H1 (cell line): ENCODE results near the gene ELL. TPM values are rescaled to one million over a fixed set of nuclear protein-coding genes. Genes with fewer than 3 reads are reported as not detected.
"Not testable (repeated sequence)": the region's sequence is repeated elsewhere in the genome, so short reads cannot be mapped to it uniquely, and the experiment has no call there.

Experiments used
- CTCF ChIA-PET: fragments of 300-600 bp; sonication (Branson Sonifier 250); formaldehyde crosslinking; loops from one replicate; lab custom pipeline; 2021; ENCODE audit not compliant: partially characterized antibody; lab: Charles Lee
- POLR2A ChIA-PET: fragments of 300-600 bp; sonication (Branson Sonifier 250); formaldehyde crosslinking; loops from one replicate; lab custom pipeline; 2021; ENCODE audit warnings: inconsistent platforms; ENCODE audit not compliant: partially characterized antibody; lab: Charles Lee
- DNase-seq, 2 experiments: peaks; one replicate each; pipeline versions ENCODE4 v3.0.0 to v3.0.0-alpha.2; 2010 to 2022; ENCODE audit warnings: low spot score in 2 of 2, low read depth in 1 of 2, mixed read lengths in 1 of 2
- FAIRE-seq: peaks from 2 replicates; lab custom pipeline; 2011; peaks lifted over from hg19 to GRCh38; lab: Jason Lieb, UNC
- H2AFZ ChIP-seq: 2 replicates; pipeline ENCODE4 v1.8.1; 2012; ENCODE audit warnings: low read length, inconsistent platforms
- H2AK5ac ChIP-seq: 2 replicates; pipeline ENCODE4 v1.6.1; 2013; ENCODE audit warnings: low read depth, low read length
- H2BK120ac ChIP-seq: replicated peaks from 2 replicates; pipeline ENCODE3; 2013; ENCODE audit warnings: low read depth, low read length, inconsistent platforms
- H2BK12ac ChIP-seq: 2 replicates; pipeline ENCODE4 v1.6.1; 2013; ENCODE audit warnings: low read depth, low read length
- H2BK15ac ChIP-seq: 2 replicates; pipeline ENCODE4 v1.6.1; 2013; ENCODE audit warnings: low read length
- H2BK20ac ChIP-seq: 2 replicates; pipeline ENCODE4 v1.6.1; 2013; ENCODE audit warnings: low read length
- H2BK5ac ChIP-seq: 2 replicates; pipeline ENCODE4 v1.6.1; 2013; ENCODE audit warnings: low read depth, low read length
- H3K14ac ChIP-seq: 2 replicates; pipeline ENCODE4 v1.6.1; 2013; ENCODE audit warnings: inconsistent platforms; ENCODE audit not compliant: insufficient read length
- H3K18ac ChIP-seq: 2 replicates; pipeline ENCODE4 v1.6.1; 2013; ENCODE audit warnings: low read length; ENCODE audit errors: extremely low read depth
- H3K23ac ChIP-seq: 2 replicates; pipeline ENCODE4 v1.6.1; 2013; ENCODE audit warnings: inconsistent platforms; ENCODE audit not compliant: insufficient read length
- H3K23me2 ChIP-seq: 2 replicates; pipeline ENCODE4 v1.6.1; 2013; ENCODE audit warnings: low read depth, low read length
- H3K27ac ChIP-seq: 2 replicates; pipeline ENCODE4 v1.6.1; 2011; ENCODE audit warnings: low read depth, low read length, inconsistent platforms
- H3K27me3 ChIP-seq, 4 experiments: replicated peaks in 1 of 4; 1 replicate in 1 of 4; 2 replicates in 3 of 4; pipeline versions ENCODE4 v1.6.1 to v1.8.1; 2011 to 2013; ENCODE audit warnings: low read length in 3 of 4, mild to moderate bottlenecking in 3 of 4, inconsistent platforms in 2 of 4, mixed read lengths in 2 of 4, moderate library complexity in 1 of 4; ENCODE audit not compliant: control insufficient read depth in 3 of 4, insufficient read depth in 3 of 4; ENCODE audit errors: extremely low read depth in 1 of 4
- H3K36me3 ChIP-seq, 4 experiments: 2 replicates each; pipeline versions ENCODE4 v1.6.1 to v1.8.1; 2011 to 2013; ENCODE audit warnings: mild to moderate bottlenecking in 4 of 4, low read length in 3 of 4, moderate library complexity in 2 of 4, control low read depth in 1 of 4, inconsistent platforms in 1 of 4; ENCODE audit not compliant: insufficient read depth in 4 of 4, control insufficient read depth in 2 of 4
- H3K4ac ChIP-seq: replicated peaks from 2 replicates; pipeline ENCODE3; 2013; ENCODE audit warnings: low read length, low read depth, mixed read lengths, inconsistent platforms; ENCODE audit not compliant: insufficient read length
- H3K4me1 ChIP-seq, 4 experiments: replicated peaks in 1 of 4; 1 replicate in 1 of 4; 2 replicates in 3 of 4; pipeline versions ENCODE4 v1.6.1 to v1.8.1; 2011 to 2013; ENCODE audit warnings: low read length in 3 of 4, inconsistent platforms in 2 of 4, mixed read lengths in 1 of 4; ENCODE audit not compliant: insufficient read depth in 4 of 4, control insufficient read depth in 3 of 4
- H3K4me2 ChIP-seq, 2 experiments: 2 replicates each; pipeline versions ENCODE4 v1.6.1 to v1.8.1; 2011 to 2013; ENCODE audit warnings: low read depth in 2 of 2, low read length in 2 of 2, control low read depth in 1 of 2, inconsistent platforms in 1 of 2, mild to moderate bottlenecking in 1 of 2; ENCODE audit not compliant: insufficient read depth in 1 of 2
- H3K4me3 ChIP-seq, 4 experiments: fragments of 200-600, 300-600 bp in 1 of 4; sonication (generic), shearing (Covaris generic), sonication (Bioruptor Twin) in 1 of 4; 2 replicates each; pipeline versions ENCODE4 v1.5.1 to v1.8.1; 2011 to 2016; ENCODE audit warnings: low read length in 4 of 4, low read depth in 3 of 4, control low read depth in 2 of 4, inconsistent platforms in 2 of 4, mild to moderate bottlenecking in 2 of 4, mixed read lengths in 1 of 4, moderate library complexity in 1 of 4; ENCODE audit not compliant: insufficient read depth in 2 of 4; ENCODE audit errors: extremely low read depth in 1 of 4
- H3K56ac ChIP-seq: replicated peaks from 2 replicates; pipeline ENCODE3; 2013; ENCODE audit warnings: low read depth, mild to moderate bottlenecking, mixed read lengths, low read length, inconsistent platforms; ENCODE audit not compliant: insufficient read length
- H3K79me1 ChIP-seq: 2 replicates; pipeline ENCODE4 v1.6.1; 2013; ENCODE audit warnings: low read depth, low read length, control low read depth
- H3K79me2 ChIP-seq, 2 experiments: 2 replicates each; pipeline versions ENCODE4 v1.6.1 to v1.8.1; 2012 to 2013; ENCODE audit warnings: low read length in 2 of 2, mild to moderate bottlenecking in 2 of 2, inconsistent platforms in 1 of 2; ENCODE audit not compliant: insufficient read depth in 2 of 2, control insufficient read depth in 1 of 2
- H3K9ac ChIP-seq, 4 experiments: replicated peaks in 1 of 4; 1 replicate in 1 of 4; 2 replicates in 3 of 4; pipeline versions ENCODE4 v1.6.1 to v1.8.1; 2011 to 2013; ENCODE audit warnings: low read depth in 3 of 4, low read length in 3 of 4, control low read depth in 2 of 4, mild to moderate bottlenecking in 2 of 4, moderate library complexity in 2 of 4, inconsistent platforms in 1 of 4; ENCODE audit errors: extremely low read depth in 1 of 4
- H3K9me3 ChIP-seq, 2 experiments: 2 replicates each; pipeline versions ENCODE4 v1.6.1 to v1.8.1; 2012 to 2013; ENCODE audit warnings: mild to moderate bottlenecking in 2 of 2, moderate library complexity in 2 of 2, control low read depth in 1 of 2, inconsistent platforms in 1 of 2, low read depth in 1 of 2, low read length in 1 of 2, mixed read lengths in 1 of 2; ENCODE audit not compliant: insufficient read depth in 2 of 2
- H4K20me1 ChIP-seq, 2 experiments: replicated peaks in 1 of 2; 2 replicates each; pipeline versions ENCODE3 to v1.8.1; 2011 to 2013; ENCODE audit warnings: inconsistent platforms in 2 of 2, low read length in 2 of 2, mild to moderate bottlenecking in 1 of 2; ENCODE audit not compliant: insufficient read depth in 2 of 2, control insufficient read depth in 1 of 2
- H4K5ac ChIP-seq: 2 replicates; pipeline ENCODE4 v1.6.1; 2013; ENCODE audit warnings: low read length, low read depth, mixed read lengths, inconsistent platforms; ENCODE audit not compliant: insufficient read length
- H4K8ac ChIP-seq: 2 replicates; pipeline ENCODE4 v1.8.0; 2013; ENCODE audit warnings: mild to moderate bottlenecking, moderate library complexity, low read length, inconsistent platforms; ENCODE audit not compliant: insufficient read depth; ENCODE audit errors: extremely low read depth
- H4K91ac ChIP-seq: replicated peaks from 2 replicates; pipeline ENCODE3; 2013; ENCODE audit warnings: low read length, mixed read lengths, inconsistent platforms; ENCODE audit not compliant: insufficient read length
- KDM1A ChIP-seq: fragments of 200-600, 300-600 bp; sonication (generic); IDR thresholded peaks from 2 replicates; pipeline ENCODE4 v1.7.1; 2016; ENCODE audit warnings: mild to moderate bottlenecking, low read length, borderline replicate concordance
- WGBS, 2 experiments: shearing (Covaris generic) in 1 of 2; methylation state at CpG; one replicate each; pipeline versions ENCODE4 v1.1.6 to v1.1.7; 2013 to 2015; ENCODE audit warnings: low lambda C conversion rate in 2 of 2, mixed read lengths in 2 of 2, inconsistent platforms in 1 of 2, low coverage in 1 of 2, missing lambda C conversion rate in 1 of 2; ENCODE audit not compliant: insufficient replicate concordance in 2 of 2, insufficient coverage in 1 of 2, insufficient read length in 1 of 2; ENCODE audit errors: extremely low coverage in 1 of 2, missing lambda C conversion rate in 1 of 2; 5-methylcytosine and 5-hydroxymethylcytosine counted together
- polyA plus RNA-seq, 7 experiments: library from polyadenylated mRNA; depleted of rRNA in 3 of 7; stranded (reverse) in 5 of 7; unstranded in 2 of 7; fragments of >200 nt in 5 of 7; fragments of 200-250 nt in 2 of 7; gene quantifications; 1 replicate in 5 of 7; 2 replicates in 1 of 7; 4 replicates in 1 of 7; pipeline versions ENCODE4 v1.2.1 to v1.2.3, GENCODE V29; 2011 to 2013; ENCODE audit warnings: missing spikeins in 2 of 7, mixed read lengths in 2 of 7
- total RNA-seq: library from RNA; stranded (reverse); fragmentation: NEBNext Ultra II Directional; extraction: Animal tissue kit (Norgen Biotek cat#: 25700); gene quantifications from 2 replicates; pipeline ENCODE4 v1.2.1, GENCODE V29; 2021

Gene ELL
- total and polyA plus RNA-seq, 2 of the 8 experiments (the other 6 are each of a cell fraction or from before 2014, with no cell fraction given) = 5.2 to 10.5 TPM

DNA sequence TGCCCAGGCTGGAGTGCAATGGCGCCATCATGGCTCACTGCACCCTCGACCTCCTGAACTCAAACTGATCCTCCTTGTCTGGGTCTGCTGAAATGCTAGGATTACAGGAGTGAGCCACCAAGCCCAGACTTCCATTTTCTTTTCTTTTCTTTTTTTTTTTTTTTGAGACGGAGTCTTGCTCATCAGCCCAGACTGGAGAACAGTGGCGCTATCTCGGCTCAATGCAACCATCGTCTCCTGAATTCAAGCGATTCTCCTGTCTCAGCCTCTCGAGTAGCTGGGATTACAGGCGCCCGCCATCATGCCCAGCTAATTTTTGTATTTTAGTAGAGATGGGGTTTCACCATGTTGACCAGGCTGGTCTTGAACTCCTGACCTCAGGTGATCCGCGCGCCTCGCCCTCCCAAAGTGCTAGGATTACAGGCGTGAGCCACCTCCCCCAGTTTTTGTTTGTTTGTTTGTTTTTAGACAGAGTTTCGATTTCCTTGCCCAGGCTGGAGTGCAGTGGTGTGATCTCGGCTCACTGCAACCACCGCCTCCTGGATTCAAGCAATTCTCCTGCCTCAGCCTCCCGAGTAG is 1.1 kb upstream of the ELL start:
- not testable (repeated sequence) for H2BK120ac ChIP-seq, H3K27ac ChIP-seq, FAIRE-seq, H2BK5ac ChIP-seq, H2BK20ac ChIP-seq, H3K56ac ChIP-seq, H3K27me3 ChIP-seq, H2BK12ac ChIP-seq, H2AK5ac ChIP-seq, H2AFZ ChIP-seq, H3K4ac ChIP-seq, H4K20me1 ChIP-seq, H3K9me3 ChIP-seq, H4K91ac ChIP-seq, DNase-seq, H3K23me2 ChIP-seq, H3K14ac ChIP-seq, H3K79me1 ChIP-seq, H3K18ac ChIP-seq, H4K8ac ChIP-seq, H3K36me3 ChIP-seq, H3K4me1 ChIP-seq, H2BK15ac ChIP-seq, H4K5ac ChIP-seq, H3K9ac ChIP-seq
- Histone ChIP-seq H3K4me2 (peak overlapping the region; percentile 20 to 69; a peak in 2 of 4 replicates), H3K79me2 (peaks cover 0 to 23% of the 10 kb centered on the region in 2 experiments; a peak in 2 of 4 replicates), H3K4me3 (peak overlapping the region in 1 of 4 experiments; percentile 98; a peak in 2 of 8 replicates)
- WGBS, 2 experiments = 90% methylated on average over 17 of the region's 19 CpGs; no CpG with 5 or more reads in 1 of the 2 experiments
- CTCF ChIA-PET = interaction anchor here (0.7 to 32.9 kb wide), 11 partner anchors 8 to 689 kb away, joined by 3 to 458 read pairs (median 4); partner anchors contain the start of gene FKBP8
- POLR2A ChIA-PET = interaction anchor here (0.5 to 4.0 kb wide), 10 partner anchors 10 to 243 kb away, joined by 3 to 19 read pairs (median 4); partner anchors contain the start of gene UBA52
- peak; percentile 94 for TF ChIP-seq KDM1A
- TF ChIP-seq, all 59 proteins: peak for 1; not testable (repeated sequence) for 58
- H3K23ac ChIP-seq = not testable (repeated sequence)
